OCI-LY7 (cell line): Measurements from ENCODE around the gene GPX3. TPM values are rescaled to one million over a fixed set of nuclear protein-coding genes. Genes with fewer than 3 reads are reported as not detected.

Experiments used
- BruUV-seq: library from RNA; stranded (reverse); fragments of 400-500 nt; replicated peaks from 2 replicates; lab custom pipeline; 2021; lab: Mats Ljungman, UMichigan
- CTCF ChIA-PET: fragments of 300-600 bp; sonication (Branson Sonifier 250); formaldehyde crosslinking; loops from one replicate; lab custom pipeline; 2022; ENCODE audit warnings: antibody characterized with exemption; ENCODE audit not compliant: unreplicated experiment; lab: Charles Lee
- POLR2A ChIA-PET: fragments of 300-600 bp; sonication (Branson Sonifier 250); formaldehyde crosslinking; loops from one replicate; lab custom pipeline; 2022; ENCODE audit warnings: antibody characterized with exemption; lab: Charles Lee
- DNase-seq: peaks from one replicate; pipeline ENCODE4 v3.0.0-alpha.2; 2015; ENCODE audit warnings: low spot score
- H2AFZ ChIP-seq: fragments of 200-600 bp; sonication (generic), shearing (Covaris generic); 2 replicates; pipeline ENCODE4 v1.6.1; 2014; ENCODE audit warnings: mild to moderate bottlenecking, antibody characterized with exemption, low read length, moderate library complexity
- H3K27ac ChIP-seq: fragments of 200-600 bp; sonication (generic); 2 replicates; pipeline ENCODE4 v1.5.1; 2014; ENCODE audit warnings: mixed run types, low read depth, mild to moderate bottlenecking, moderate library complexity, low read length, inconsistent platforms; ENCODE audit not compliant: poor library complexity, severe bottlenecking
- H3K36me3 ChIP-seq: fragments of 200-600 bp; sonication (generic); 2 replicates; pipeline ENCODE4 v1.6.1; 2014; ENCODE audit warnings: mild to moderate bottlenecking, antibody characterized with exemption, low read length, moderate library complexity, mixed read lengths; ENCODE audit not compliant: insufficient read depth
- H3K4me1 ChIP-seq: fragments of 200-600 bp; sonication (generic); 2 replicates; pipeline ENCODE4 v1.5.1; 2014; ENCODE audit warnings: mild to moderate bottlenecking, low read length; ENCODE audit not compliant: insufficient read depth, poor library complexity, severe bottlenecking
- H3K4me2 ChIP-seq: fragments of 200-600 bp; sonication (generic); 2 replicates; pipeline ENCODE4 v1.6.1; 2014; ENCODE audit warnings: mild to moderate bottlenecking, low read length
- H3K4me3 ChIP-seq: fragments of 200-600 bp; sonication (generic); 2 replicates; pipeline ENCODE4 v1.5.1; 2014; ENCODE audit warnings: mild to moderate bottlenecking, low read depth, low read length; ENCODE audit not compliant: poor library complexity, severe bottlenecking
- H3K79me2 ChIP-seq: fragments of 200-600 bp; sonication (generic); 2 replicates; pipeline ENCODE4 v1.6.1; 2016; ENCODE audit warnings: low read depth, mild to moderate bottlenecking, low read length, moderate library complexity, mixed read lengths; ENCODE audit not compliant: insufficient read depth
- H3K9me2 ChIP-seq: fragments of 200-600 bp; sonication (generic); 2 replicates; pipeline ENCODE4 v1.6.1; 2016; ENCODE audit warnings: mild to moderate bottlenecking, low read length, mixed read lengths; ENCODE audit not compliant: insufficient read depth
- H3K9me3 ChIP-seq: fragments of 200-600 bp; sonication (generic); 2 replicates; pipeline ENCODE4 v1.6.1; 2014; ENCODE audit warnings: mild to moderate bottlenecking, mixed run types, low read length, mixed read lengths
- H4K20me1 ChIP-seq: fragments of 200-600 bp; sonication (generic); 2 replicates; pipeline ENCODE4 v1.6.1; 2014; ENCODE audit warnings: mild to moderate bottlenecking, antibody characterized with exemption, low read length, moderate library complexity, mixed read lengths; ENCODE audit not compliant: insufficient read depth
- EZH2phosphoT487 ChIP-seq: fragments of 200-600 bp; sonication (generic); IDR thresholded peaks from 2 replicates; pipeline ENCODE4 v1.6.1; 2018; ENCODE audit warnings: low read depth, borderline replicate concordance, mild to moderate bottlenecking, mixed run types, antibody characterized with exemption, low read length, moderate library complexity, mixed read lengths
- intact Hi-C: fragments of 100-400 bp; cut with micrococcal nuclease; formaldehyde crosslinking; loops from one replicate; pipeline ENCODE4 v1.10.0; 2022; ENCODE audit not compliant: unreplicated experiment
- total RNA-seq, 2 experiments: library from RNA; depleted of rRNA in 1 of 2; stranded (reverse); fragments of >200 nt in 1 of 2; shearing (Covaris generic) in 1 of 2; gene quantifications; 2 replicates each; pipeline ENCODE4 v1.2.3, GENCODE V29; 2014 to 2022
- TF ChIP-seq, protein P1 (sequence below): fragments of 200-600 bp; sonication (generic); conservative IDR thresholded peaks from 2 replicates; pipeline ENCODE4 v1.5.1; 2014; ENCODE audit warnings: mild to moderate bottlenecking, antibody characterized with exemption, low read length, moderate library complexity, mixed read lengths

Gene GPX3
- total RNA-seq, 2 experiments from 2014 or later: not detected

- intact Hi-C loops: no loop called here
- H3K36me3 ChIP-seq: peaks cover 42% of the 10 kb centered on the region
- POLR2A ChIA-PET: no interaction called here
- no TSS peak for BruUV-seq
- no peak overlapping the region for H3K4me2 ChIP-seq
- peaks cover 31% of the 10 kb centered on the region for H3K79me2 ChIP-seq
- H3K9me2 ChIP-seq: no peaks in the 10 kb centered on the region
- H3K27ac ChIP-seq: no peak overlapping the region
- no peak overlapping the region for H3K4me3 ChIP-seq
- no peaks in the 10 kb centered on the region for H3K9me3 ChIP-seq
- TF ChIP-seq, protein P1, sequence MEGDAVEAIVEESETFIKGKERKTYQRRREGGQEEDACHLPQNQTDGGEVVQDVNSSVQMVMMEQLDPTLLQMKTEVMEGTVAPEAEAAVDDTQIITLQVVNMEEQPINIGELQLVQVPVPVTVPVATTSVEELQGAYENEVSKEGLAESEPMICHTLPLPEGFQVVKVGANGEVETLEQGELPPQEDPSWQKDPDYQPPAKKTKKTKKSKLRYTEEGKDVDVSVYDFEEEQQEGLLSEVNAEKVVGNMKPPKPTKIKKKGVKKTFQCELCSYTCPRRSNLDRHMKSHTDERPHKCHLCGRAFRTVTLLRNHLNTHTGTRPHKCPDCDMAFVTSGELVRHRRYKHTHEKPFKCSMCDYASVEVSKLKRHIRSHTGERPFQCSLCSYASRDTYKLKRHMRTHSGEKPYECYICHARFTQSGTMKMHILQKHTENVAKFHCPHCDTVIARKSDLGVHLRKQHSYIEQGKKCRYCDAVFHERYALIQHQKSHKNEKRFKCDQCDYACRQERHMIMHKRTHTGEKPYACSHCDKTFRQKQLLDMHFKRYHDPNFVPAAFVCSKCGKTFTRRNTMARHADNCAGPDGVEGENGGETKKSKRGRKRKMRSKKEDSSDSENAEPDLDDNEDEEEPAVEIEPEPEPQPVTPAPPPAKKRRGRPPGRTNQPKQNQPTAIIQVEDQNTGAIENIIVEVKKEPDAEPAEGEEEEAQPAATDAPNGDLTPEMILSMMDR: no peak
- CTCF ChIA-PET: no interaction called here
- H4K20me1 ChIP-seq: peaks cover 12% of the 10 kb centered on the region; the same call in 1 of the 2 replicates
- H3K4me1 ChIP-seq: peaks cover 19% of the 10 kb centered on the region
- H2AFZ ChIP-seq: no peak overlapping the region
- DNase-seq: no peak
These were observed 52.9 kb downstream of the GPX3 start for GRCh38 chr5:151073280-151073679.

GRCh38 chr5:151074557-151074956 is 54.2 kb downstream of the GPX3 start:
- Histone ChIP-seq H3K9me2 (no peaks in the 10 kb centered on the region), H3K4me2 (no peak overlapping the region), H3K9me3 (no peaks in the 10 kb centered on the region), H4K20me1 (peaks cover 8% of the 10 kb centered on the region; the same call in 1 of the 2 replicates), H3K4me3 (no peak overlapping the region), H3K36me3 (peaks cover 38% of the 10 kb centered on the region), H3K79me2 (peaks cover 42% of the 10 kb centered on the region), H2AFZ (no peak overlapping the region), H3K27ac (no peak overlapping the region), H3K4me1 (peaks cover 20% of the 10 kb centered on the region)
- intact Hi-C loops: no loop called here
- TF ChIP-seq EZH2phosphoT487: no peak
- TF ChIP-seq, protein P1: no peak
- no TSS peak for BruUV-seq
- ChIA-PET POLR2A (no interaction called here), CTCF (no interaction called here)
- DNase-seq: no peak

- no peak for DNase-seq
- no peak for TF ChIP-seq EZH2phosphoT487
- TF ChIP-seq, protein P1: no peak
- Histone ChIP-seq H3K9me3 (no peaks in the 10 kb centered on the region), H3K4me3 (no peak overlapping the region), H3K36me3 (peaks cover 28% of the 10 kb centered on the region), H2AFZ (no peak overlapping the region), H3K4me1 (peaks cover 25% of the 10 kb centered on the region), H3K4me2 (no peak overlapping the region), H4K20me1 (peaks cover 13% of the 10 kb centered on the region; the same call in 1 of the 2 replicates), H3K79me2 (peaks cover 51% of the 10 kb centered on the region), H3K27ac (no peak overlapping the region), H3K9me2 (no peaks in the 10 kb centered on the region)
- no TSS peak for BruUV-seq
- CTCF ChIA-PET: no interaction called here
- intact Hi-C loops: no loop called here
- POLR2A ChIA-PET: no interaction called here
These were observed 55.4 kb downstream of the GPX3 start for GRCh38 chr5:151075698-151076331.
